HG02981 (cell line): ENCODE data around the gene ELF4.

Experiments used
- ATAC-seq: cut with Tn5 transposase; IDR thresholded peaks from one replicate; pipeline ENCODE4 v1.9.1; 2021; ENCODE audit warnings: mild to moderate bottlenecking, moderate library complexity; ENCODE audit not compliant: unreplicated experiment

Gene ELF4

GRCh38 chrX:130110379-130111219 is at the start of gene ELF4:
TSS of gene ELF4 (minus strand) at chrX:130110497. CDS start at chrX:130081330, 29,167 bp downstream.
- ATAC-seq, result no peak

- no peak for ATAC-seq
Observed at GRCh38 chrX:130159776-130160175, 49.5 kb upstream of the ELF4 start.

- no peak for ATAC-seq
Observed at GRCh38 chrX:130158311-130158710, 48.0 kb upstream of the ELF4 start.

GRCh38 chrX:130155564-130155963 is 45.3 kb upstream of the ELF4 start:
- no peak for ATAC-seq

- ATAC-seq, result no peak
Observed at GRCh38 chrX:130147631-130148030, 37.3 kb upstream of the ELF4 start.

GRCh38 chrX:130145123-130145522 is 34.8 kb upstream of the ELF4 start:
- no peak for ATAC-seq

- ATAC-seq, result no peak
Observed at GRCh38 chrX:130144509-130144908, 34.2 kb upstream of the ELF4 start.

- no peak for ATAC-seq
Observed at GRCh38 chrX:130139474-130140201, 29.3 kb upstream of the ELF4 start.

- ATAC-seq, result no peak
Observed at GRCh38 chrX:130136961-130137360, 26.7 kb upstream of the ELF4 start.

GRCh38 chrX:130136496-130136895 is 26.2 kb upstream of the ELF4 start:
- ATAC-seq, result no peak

GRCh38 chrX:130130990-130131389 is 20.7 kb upstream of the ELF4 start:
- ATAC-seq, result no peak

- ATAC-seq, result no peak
Observed at GRCh38 chrX:130125091-130125874, 15.0 kb upstream of the ELF4 start.

- ATAC-seq, result no peak
Observed at GRCh38 chrX:130124577-130124976, 14.3 kb upstream of the ELF4 start.

- no peak for ATAC-seq
Observed at GRCh38 chrX:130121505-130121800, 11.2 kb upstream of the ELF4 start.

GRCh38 chrX:130120746-130121504 is 10.6 kb upstream of the ELF4 start:
- peak; percentile 64 for ATAC-seq

- ATAC-seq, result peak; percentile 26
Observed at GRCh38 chrX:130120321-130120731, 10.0 kb upstream of the ELF4 start.

GRCh38 chrX:130119312-130119898 is 9.1 kb upstream of the ELF4 start:
- ATAC-seq, result no peak

- no peak for ATAC-seq
Observed at GRCh38 chrX:130118441-130119311, 8.4 kb upstream of the ELF4 start.

GRCh38 chrX:130117166-130117565 is 6.9 kb upstream of the ELF4 start:
- no peak for ATAC-seq
